ENCODE measurements around the gene FOXI2.

The FOXI2 gene

DNA sequence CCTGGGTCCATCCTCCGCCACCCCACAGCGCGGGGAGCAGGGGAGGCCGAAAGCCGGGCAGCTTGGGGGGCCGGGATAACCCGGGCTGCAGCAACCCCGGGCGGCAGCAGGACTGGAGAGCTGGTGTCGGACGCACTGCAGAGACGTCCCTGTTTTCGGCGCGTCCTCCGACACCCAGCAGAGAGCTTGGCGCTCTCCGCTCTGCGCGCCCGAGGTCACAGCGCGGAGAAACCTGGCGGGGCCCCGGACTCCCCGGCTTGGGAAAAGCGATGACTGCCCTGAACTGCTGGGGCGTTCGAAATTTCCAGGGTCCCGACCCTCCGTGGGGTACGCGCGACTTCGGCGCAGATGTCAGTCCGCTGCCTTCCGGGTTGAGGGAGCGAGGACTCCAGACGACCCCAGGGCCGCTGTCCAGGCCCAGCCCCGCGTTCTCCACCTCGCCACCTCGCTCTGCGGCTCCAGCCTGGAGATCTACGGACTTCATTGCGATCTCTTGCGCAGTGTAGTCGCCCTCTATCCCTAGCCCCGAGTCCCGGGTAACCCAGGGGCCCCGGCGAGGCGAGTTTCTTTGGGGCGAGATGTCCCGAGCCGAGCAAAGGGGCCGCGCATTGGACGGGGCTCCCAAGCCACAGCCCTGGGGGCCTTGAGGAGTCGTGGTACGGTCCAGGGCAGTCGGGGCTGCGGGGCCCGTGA, 617 bp upstream of the FOXI2 start:
- Histone ChIP-seq H3K27ac (ENCODE audit: low read depth, low read length, poor library complexity, severe bottlenecking) (no peak overlapping the region), H3K4me3 (ENCODE audit: low read depth, low read length, poor library complexity, severe bottlenecking) (no peak overlapping the region), H3K27me3 (ENCODE audit: insufficient read depth, low read length) (no peaks in the 10 kb centered on the region), H3K9ac (ENCODE audit: low read length) (no peak overlapping the region), H3K79me2 (ENCODE audit: insufficient read depth, low read length) (no peaks in the 10 kb centered on the region), H3K36me3 (ENCODE audit: insufficient read depth, low read length) (no peaks in the 10 kb centered on the region), H4K20me1 (ENCODE audit: insufficient read depth, low read length) (no peaks in the 10 kb centered on the region), H3K9me2 (ENCODE audit: low read depth, low read length) (no peaks in the 10 kb centered on the region), H2AFZ (ENCODE audit: low read length) (no peak overlapping the region), H3K4me1 (ENCODE audit: insufficient read depth, low read length, severe bottlenecking) (no peaks in the 10 kb centered on the region), H3F3A (ENCODE audit: insufficient read depth, low read length) (no peaks in the 10 kb centered on the region), H3K9me3 (ENCODE audit: low read length) (no peaks in the 10 kb centered on the region), H3K4me2 (ENCODE audit: low read length) (no peak overlapping the region)
- TF ChIP-seq, protein P1, sequence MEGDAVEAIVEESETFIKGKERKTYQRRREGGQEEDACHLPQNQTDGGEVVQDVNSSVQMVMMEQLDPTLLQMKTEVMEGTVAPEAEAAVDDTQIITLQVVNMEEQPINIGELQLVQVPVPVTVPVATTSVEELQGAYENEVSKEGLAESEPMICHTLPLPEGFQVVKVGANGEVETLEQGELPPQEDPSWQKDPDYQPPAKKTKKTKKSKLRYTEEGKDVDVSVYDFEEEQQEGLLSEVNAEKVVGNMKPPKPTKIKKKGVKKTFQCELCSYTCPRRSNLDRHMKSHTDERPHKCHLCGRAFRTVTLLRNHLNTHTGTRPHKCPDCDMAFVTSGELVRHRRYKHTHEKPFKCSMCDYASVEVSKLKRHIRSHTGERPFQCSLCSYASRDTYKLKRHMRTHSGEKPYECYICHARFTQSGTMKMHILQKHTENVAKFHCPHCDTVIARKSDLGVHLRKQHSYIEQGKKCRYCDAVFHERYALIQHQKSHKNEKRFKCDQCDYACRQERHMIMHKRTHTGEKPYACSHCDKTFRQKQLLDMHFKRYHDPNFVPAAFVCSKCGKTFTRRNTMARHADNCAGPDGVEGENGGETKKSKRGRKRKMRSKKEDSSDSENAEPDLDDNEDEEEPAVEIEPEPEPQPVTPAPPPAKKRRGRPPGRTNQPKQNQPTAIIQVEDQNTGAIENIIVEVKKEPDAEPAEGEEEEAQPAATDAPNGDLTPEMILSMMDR (IDR thresholded peaks at IDR 0.05; ENCODE audit: low read length): no peak
- TF ChIP-seq EZH2 (IDR thresholded peaks at IDR 0.05; ENCODE audit: borderline replicate concordance, low read length): no peak

DNA sequence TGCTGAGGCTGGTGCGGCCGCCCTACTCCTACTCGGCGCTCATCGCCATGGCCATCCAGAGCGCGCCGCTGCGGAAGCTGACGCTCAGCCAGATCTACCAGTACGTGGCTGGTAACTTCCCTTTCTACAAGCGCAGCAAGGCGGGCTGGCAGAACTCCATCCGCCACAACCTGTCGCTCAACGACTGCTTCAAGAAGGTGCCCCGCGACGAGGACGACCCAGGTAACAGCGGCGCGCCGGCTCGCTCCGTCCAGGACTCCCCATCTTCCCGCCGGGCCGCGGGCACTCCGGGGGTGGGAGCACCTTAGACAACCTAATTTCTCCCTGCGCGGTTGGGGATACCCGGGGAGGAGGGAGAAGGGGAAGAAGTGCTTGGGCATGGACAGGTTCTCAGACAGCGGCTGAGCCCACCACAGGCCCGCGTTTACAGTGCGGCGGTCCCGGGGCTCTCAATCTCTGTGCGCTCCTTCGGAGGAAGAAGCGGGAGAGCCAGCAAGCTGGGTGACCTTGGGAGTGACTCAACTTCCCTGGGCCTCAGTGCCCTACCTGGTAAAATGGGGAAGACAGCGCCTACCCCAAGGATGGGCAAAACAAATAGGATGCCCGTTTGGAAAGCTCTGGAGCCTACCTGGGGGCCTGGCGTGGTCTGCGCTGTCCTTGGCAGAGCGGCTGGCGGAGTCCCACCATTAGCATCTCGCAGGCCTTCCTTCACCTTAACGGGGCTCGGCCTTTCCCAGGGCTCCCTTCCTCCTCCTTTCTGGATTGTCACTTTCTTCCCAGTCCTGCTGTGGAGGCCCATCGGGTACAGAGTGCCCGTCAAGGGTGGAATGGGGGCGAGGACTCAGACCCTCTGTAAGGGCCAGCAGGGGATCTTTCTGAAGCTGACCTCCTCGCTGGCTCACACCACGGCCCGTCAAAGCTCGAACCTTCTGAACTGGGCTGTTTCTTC, 852 bp downstream of the FOXI2 start:
- TF ChIP-seq EZH2 (IDR thresholded peaks at IDR 0.05; ENCODE audit: borderline replicate concordance, low read length): no peak
- TF ChIP-seq, protein P1 (IDR thresholded peaks at IDR 0.05; ENCODE audit: low read length): no peak
- H3K9ac ChIP-seq (ENCODE audit: low read length): no peak overlapping the region
- no peaks in the 10 kb centered on the region for H4K20me1 ChIP-seq (ENCODE audit: insufficient read depth, low read length)
- no peak overlapping the region for H3K4me2 ChIP-seq (ENCODE audit: low read length)
- H3F3A ChIP-seq (ENCODE audit: insufficient read depth, low read length): no peaks in the 10 kb centered on the region
- no peaks in the 10 kb centered on the region for H3K27me3 ChIP-seq (ENCODE audit: insufficient read depth, low read length)
- no peak overlapping the region for H3K27ac ChIP-seq (ENCODE audit: low read depth, low read length, poor library complexity, severe bottlenecking)
- no peaks in the 10 kb centered on the region for H3K4me1 ChIP-seq (ENCODE audit: insufficient read depth, low read length, severe bottlenecking)
- no peaks in the 10 kb centered on the region for H3K9me3 ChIP-seq (ENCODE audit: low read length)
- H3K79me2 ChIP-seq (ENCODE audit: insufficient read depth, low read length): no peaks in the 10 kb centered on the region
- no peaks in the 10 kb centered on the region for H3K9me2 ChIP-seq (ENCODE audit: low read depth, low read length)
- no peak overlapping the region for H3K4me3 ChIP-seq (ENCODE audit: low read depth, low read length, poor library complexity, severe bottlenecking)
- no peak overlapping the region for H2AFZ ChIP-seq (ENCODE audit: low read length)
- H3K36me3 ChIP-seq (ENCODE audit: insufficient read depth, low read length): no peaks in the 10 kb centered on the region

DNA sequence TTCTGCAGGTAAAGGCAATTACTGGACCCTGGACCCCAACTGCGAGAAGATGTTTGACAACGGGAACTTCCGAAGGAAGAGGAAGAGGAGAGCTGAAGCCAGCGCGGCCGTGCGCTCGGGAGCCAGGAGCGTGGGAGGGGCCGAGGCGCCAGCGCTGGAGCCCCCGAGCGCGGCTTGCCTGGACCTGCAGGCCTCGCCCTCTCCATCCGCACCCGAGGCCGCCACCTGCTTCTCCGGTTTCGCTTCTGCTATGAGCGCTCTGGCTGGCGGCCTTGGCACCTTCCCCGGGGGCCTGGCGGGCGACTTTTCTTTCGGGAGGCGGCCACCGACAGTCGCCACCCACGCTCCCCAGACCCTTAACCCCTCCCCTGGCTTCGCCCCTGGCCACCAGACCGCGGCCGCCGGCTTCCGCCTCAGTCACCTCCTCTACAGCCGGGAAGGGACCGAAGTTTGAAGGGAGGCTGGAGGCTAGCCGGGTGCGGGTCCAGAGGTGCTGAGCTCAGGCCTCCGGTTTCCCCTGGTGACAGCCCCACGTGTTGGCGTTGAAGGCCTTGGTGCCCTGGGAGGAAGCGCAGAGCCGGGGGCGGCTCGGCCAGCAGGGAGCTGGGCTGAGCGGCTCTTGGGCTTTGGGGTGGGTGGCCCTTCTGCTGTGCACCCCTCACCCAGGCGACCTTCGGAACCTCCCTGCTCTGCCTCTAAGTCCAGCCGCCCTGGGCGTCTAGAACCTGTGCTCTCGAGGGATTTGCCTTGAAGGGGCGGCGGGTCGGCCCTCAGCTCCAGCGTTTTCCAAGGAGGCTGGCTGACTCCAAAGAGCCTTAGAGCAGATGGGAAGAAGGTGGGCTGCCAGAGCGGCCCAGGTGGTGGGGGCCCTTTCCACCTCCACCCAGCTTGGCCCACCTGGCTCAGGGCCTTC, 1.8 kb downstream of the FOXI2 start:
- Histone ChIP-seq H3K9ac (ENCODE audit: low read length) (no peak overlapping the region), H3K79me2 (ENCODE audit: insufficient read depth, low read length) (no peaks in the 10 kb centered on the region), H3K27ac (ENCODE audit: low read depth, low read length, poor library complexity, severe bottlenecking) (no peak overlapping the region), H3K27me3 (ENCODE audit: insufficient read depth, low read length) (no peaks in the 10 kb centered on the region), H2AFZ (ENCODE audit: low read length) (no peak overlapping the region), H3K9me3 (ENCODE audit: low read length) (no peaks in the 10 kb centered on the region), H3F3A (ENCODE audit: insufficient read depth, low read length) (no peaks in the 10 kb centered on the region), H3K9me2 (ENCODE audit: low read depth, low read length) (no peaks in the 10 kb centered on the region), H3K4me1 (ENCODE audit: insufficient read depth, low read length, severe bottlenecking) (no peaks in the 10 kb centered on the region), H3K4me3 (ENCODE audit: low read depth, low read length, poor library complexity, severe bottlenecking) (no peak overlapping the region), H4K20me1 (ENCODE audit: insufficient read depth, low read length) (no peaks in the 10 kb centered on the region), H3K36me3 (ENCODE audit: insufficient read depth, low read length) (no peaks in the 10 kb centered on the region), H3K4me2 (ENCODE audit: low read length) (no peak overlapping the region)
- TF ChIP-seq, protein P1 (IDR thresholded peaks at IDR 0.05; ENCODE audit: low read length): no peak
- no peak for TF ChIP-seq EZH2 (IDR thresholded peaks at IDR 0.05; ENCODE audit: borderline replicate concordance, low read length)

Measured in OCI-LY1 (cell line).